Heart left ventricle (tissue), 13 donors: Measurements from ENCODE around the gene NUP210.
A peak's percentile ranks its signal among the peaks of the same experiment; 100 is the strongest.

Experiments used
- POLR2A ChIP-seq, 2 donors: fragments of 450-650 bp; IDR thresholded peaks; one replicate each; pipeline ENCODE4 v1.6.1; 2017; ENCODE audit warnings: antibody characterized with exemption in 2 of 2, mild to moderate bottlenecking in 2 of 2, moderate library complexity in 2 of 2
- TF ChIP-seq, protein P1 (sequence below), 12 donors: fragments of 200-600 bp; sonication (generic) in 4 of 12; IDR thresholded peaks; one replicate each; pipeline versions ENCODE4 v1.5.0 to v1.8.0; 2018 to 2022; ENCODE audit warnings: antibody characterized with exemption in 12 of 12, mild to moderate bottlenecking in 5 of 12
- donor health status: ischemic (EF 13 %, LVEDD 7.1; RV severe dilation, severe dysfunction).
- donor health status: DM: no; HTN: yes; CAD: no.
- donor health status: DM: no; HTN: no; CAD: no.
- donor health status: ischemic (EF 25% LVEDD 6.9; RV normal size, moderate dysfunction).
- donor health status: ischemic (EF 25% LVEDD 5.7; RV mildly dilated, moderate dysfunction).
- donor health status: ischemic (EF 35%, LVEDD 5.7; RV mildly dilated, moderate dysfunction).
- donor health status: nonischemic (EF 11% LVEDD 7.7; RV severe dilation, severe dysfunction).
- donor health status: DM: yes; HTN: yes; CAD: no.
- donor health status: PGD.
- donor health status: ischemic (EF 29% LVEDD 5.4; RV normal size, mild dysfunction).
- donor health status: nonischemic (EF 23%, LVEDD 6.1; RV moderate dilation, normal function).

DNA sequence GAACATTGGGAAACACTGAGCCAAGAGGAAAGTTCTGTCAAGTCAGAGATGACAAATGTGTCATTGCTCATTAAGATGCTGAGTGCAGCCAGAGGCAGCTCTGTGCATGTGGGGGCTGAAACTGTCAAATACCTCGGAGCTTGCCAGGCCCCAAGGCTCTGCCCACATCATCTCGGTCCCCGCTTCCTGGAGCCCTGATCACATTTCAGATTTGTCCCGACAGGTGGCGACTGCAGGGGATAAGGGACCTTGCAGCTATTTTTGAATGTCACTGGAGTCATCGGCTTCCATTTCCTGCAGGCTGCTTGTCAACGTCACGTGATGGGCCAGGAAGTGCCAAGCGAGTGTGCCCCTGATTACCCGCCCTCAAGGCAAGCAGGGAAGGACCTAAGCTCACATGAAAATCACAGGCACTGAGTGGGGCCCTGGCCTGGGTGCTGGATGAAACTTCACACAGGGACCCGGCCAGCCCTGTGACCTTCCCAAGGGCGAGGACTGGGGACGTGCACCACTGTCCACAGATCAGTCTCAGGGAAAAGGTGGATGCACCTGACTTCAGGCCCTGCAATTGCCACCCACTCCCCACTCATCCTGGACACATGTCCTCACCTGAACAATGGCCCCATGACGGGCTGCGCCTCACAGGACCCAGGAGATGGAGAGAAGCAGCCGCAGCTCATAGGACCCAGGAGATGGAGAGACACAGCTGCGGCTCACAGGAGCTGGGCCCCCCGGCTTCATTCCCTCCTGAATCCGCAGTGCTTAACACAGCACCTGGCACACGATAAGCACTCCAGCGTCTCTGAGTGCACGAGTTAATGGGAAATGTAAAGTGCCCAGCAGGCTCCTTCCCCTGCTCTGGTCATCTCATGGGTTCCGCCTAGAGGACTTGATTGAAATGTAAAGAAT is 73.4 kb downstream of the NUP210 start:
- TF ChIP-seq, protein P1, sequence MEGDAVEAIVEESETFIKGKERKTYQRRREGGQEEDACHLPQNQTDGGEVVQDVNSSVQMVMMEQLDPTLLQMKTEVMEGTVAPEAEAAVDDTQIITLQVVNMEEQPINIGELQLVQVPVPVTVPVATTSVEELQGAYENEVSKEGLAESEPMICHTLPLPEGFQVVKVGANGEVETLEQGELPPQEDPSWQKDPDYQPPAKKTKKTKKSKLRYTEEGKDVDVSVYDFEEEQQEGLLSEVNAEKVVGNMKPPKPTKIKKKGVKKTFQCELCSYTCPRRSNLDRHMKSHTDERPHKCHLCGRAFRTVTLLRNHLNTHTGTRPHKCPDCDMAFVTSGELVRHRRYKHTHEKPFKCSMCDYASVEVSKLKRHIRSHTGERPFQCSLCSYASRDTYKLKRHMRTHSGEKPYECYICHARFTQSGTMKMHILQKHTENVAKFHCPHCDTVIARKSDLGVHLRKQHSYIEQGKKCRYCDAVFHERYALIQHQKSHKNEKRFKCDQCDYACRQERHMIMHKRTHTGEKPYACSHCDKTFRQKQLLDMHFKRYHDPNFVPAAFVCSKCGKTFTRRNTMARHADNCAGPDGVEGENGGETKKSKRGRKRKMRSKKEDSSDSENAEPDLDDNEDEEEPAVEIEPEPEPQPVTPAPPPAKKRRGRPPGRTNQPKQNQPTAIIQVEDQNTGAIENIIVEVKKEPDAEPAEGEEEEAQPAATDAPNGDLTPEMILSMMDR (IDR thresholded peaks at IDR 0.05): peak in 5 of 12 donors; percentile 12 to 30 (median 19)
- TF ChIP-seq POLR2A (IDR thresholded peaks at IDR 0.05): no peak
